ENCODE results near the gene TMEM132D.
"Not testable (repeated sequence)": the region's sequence is repeated elsewhere in the genome, so short reads cannot be mapped to it uniquely, and the experiment has no call there.

Gene TMEM132D

DNA sequence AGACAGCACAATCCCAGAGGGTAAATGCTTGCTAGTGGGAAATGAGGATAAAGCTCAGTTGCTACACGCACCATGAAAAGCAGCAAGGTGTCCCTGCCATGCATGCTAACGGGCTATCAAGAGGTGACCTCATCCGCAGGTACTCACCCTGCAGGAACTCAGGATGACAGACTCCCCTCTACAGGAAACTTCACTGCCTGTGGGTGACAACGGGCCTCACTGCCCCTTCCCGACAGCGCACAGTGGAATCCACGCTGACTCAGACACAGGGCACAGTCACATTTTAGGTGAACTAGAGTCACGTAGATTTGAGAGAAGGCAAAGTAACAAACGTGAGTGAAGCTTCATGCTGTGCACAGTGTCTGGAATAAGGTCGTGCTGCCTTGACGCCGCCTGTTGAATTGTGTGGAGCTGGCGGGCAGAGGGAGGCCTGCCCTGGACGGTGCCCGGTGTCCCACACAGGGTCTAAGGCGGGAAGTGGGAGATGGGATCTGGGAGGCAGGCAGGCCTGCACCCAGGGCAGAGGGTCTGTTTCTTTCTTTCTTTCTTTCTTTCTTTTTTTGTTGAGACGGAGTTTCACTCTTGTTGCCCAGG is 331.8 kb downstream of the TMEM132D start:
- no peak for DNase-seq

DNA sequence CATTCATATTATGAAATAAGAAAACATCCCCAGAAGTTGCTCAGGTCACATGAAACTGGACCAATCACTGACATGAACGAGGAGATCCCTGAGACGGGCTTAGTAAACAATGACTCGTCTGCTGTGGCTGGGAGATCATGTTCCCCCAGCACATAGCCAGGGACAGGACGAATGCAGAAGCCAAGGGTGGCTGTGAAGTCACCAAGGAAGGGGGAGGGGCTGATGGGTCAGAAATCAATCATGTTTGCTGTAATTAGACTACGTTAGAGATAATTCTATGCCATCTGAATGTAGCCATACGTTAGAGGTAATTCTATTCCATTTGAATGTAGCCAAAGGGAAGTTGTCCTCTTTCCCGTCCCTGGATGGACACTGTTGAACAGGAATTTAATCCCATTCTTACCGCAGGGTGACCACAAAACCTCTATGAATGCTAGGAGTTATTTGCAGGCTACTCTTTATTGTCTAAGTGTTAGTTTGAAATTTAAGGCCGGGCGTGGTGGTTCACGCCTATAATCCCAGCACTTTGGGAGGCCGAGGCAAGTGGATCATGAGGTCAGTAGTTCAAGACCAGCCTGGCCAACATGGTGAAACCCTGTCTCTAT is 332.9 kb downstream of the TMEM132D start:
- no peak for DNase-seq

DNA sequence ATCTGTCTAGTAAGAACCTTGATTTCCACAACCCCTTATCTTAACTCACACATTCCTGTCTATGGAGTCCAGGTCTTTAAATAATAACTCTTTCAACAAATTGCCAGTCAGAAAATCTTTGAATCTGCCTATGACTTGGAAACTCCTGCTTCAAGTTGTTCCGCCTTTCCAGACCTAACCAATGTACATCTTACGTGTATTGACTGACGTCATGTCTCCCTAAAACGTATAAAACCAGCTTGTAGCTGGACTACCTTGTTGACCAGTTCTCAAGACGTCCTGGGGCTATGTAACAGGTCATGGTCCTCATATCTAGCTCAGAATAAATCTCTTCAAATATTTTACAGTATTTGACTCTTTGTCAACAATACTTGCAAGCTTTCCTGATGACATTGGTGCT is 337.0 kb downstream of the TMEM132D start:
- no peak for DNase-seq

DNA sequence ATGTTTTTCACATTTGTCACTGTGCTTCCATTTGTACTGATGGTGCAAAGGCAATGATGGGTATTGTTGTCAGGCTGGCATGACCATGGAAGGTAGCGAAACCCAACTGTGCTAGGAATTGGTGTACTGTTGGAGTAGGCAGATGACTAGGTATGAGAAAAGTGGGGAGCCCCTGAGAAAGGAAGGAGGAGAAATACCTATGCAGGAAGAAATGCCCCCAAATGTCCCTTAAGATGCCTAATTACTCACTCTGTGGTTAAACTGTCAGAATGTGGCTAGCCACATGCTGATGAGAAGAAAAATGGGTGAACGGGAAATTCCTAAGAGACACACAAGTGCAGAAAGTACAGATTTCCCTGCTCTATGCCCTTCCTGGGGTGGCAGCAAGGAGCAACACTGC is 339.1 kb downstream of the TMEM132D start:
- peak in 1 of 5 experiments; percentile 34 for DNase-seq

DNA sequence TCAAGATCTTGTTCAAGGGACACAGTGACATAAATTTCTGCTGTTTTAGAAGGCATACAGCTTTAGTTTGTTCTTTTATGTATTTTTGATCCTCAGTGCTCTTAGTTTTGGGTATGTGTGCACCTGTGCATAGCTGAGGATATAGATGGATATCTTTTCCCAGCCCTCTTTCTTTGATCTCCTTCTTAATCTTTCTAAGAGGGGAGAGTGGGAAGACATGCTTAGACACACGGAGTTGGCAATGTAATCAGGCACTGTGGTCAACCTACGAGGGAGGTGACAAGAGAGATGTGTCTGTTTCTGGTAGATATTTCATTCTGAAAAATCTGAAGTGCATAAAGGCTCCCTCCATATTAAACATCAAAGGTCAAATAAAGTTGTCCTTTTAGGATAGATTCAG is 340.6 kb downstream of the TMEM132D start:
- DNase-seq: no peak

DNA sequence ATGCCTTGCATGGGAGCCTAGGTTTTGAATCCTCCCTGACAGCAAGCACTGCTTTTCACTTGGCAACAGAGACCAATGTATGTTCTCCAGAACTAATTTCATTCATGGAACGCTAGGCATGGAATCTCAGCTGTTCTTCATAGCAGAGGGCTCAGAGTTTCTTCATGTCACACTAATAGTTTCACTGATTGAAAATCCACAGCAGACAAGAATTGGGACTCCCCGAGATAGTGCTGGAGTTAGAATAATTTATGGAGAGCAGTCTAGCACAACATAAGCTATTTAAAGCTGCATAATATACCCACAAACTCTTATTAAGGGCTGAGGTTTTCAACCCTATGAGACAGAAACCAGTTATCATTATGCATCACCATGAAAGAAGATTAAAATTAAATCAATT is 342.5 kb downstream of the TMEM132D start:
- no peak for DNase-seq

DNA sequence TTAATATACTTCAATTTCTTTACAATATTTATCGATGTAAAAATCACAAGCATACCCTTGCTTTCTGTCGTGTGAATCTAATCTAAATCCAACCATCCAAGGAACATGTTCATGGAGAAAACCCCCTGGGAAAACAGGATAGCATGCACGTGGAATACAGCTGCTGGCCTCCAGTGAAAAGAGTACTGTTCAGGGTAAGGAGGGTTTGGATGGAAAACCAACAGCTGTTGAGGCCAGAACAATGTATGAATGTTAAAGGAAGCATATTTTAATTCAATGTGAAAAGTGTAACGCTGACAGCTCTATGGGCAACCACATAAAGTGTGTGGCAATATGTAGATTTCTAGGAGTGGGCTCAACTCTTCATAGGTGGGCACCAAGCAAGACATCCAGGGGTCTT is 344.0 kb downstream of the TMEM132D start:
- DNase-seq: no peak

DNA sequence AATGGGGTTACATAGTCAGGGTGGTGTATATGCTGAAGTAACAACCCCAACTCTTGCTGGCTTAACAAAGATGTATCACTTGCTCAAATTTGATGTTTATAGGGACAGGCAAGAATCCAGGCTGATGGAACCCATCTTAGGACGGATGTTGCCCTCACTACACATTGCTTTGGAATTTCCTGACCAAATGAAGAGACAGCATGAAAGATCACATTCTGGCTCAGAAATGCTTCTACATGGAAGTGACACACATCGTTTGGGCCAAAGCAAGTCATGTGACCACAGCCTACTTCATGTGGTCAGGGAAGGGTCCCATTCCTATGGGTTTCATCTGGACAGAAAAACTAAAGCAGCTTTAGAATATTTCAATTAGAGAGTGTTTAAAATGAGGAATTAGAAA is 345.8 kb downstream of the TMEM132D start:
- DNase-seq: no peak

DNA sequence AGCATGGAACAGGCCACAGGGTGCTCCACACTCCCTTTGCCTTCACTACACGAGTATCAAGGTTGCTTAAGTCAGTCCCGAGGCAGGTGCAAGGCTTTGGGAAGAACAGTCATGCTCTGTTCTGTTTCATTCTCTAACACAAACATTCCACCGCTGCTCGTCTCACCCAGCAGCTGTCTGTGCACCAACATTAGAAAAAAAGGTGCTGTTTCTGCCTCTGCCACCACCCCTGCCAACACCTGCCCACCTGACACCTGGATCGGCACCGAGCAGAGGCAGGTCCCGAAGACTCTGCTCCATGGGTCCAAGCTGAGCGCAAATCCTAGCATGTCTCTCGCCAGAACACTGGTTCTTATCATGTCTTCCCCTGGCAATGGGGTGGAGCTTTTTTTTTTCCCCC is 347.7 kb downstream of the TMEM132D start:
- no peak for DNase-seq

DNA sequence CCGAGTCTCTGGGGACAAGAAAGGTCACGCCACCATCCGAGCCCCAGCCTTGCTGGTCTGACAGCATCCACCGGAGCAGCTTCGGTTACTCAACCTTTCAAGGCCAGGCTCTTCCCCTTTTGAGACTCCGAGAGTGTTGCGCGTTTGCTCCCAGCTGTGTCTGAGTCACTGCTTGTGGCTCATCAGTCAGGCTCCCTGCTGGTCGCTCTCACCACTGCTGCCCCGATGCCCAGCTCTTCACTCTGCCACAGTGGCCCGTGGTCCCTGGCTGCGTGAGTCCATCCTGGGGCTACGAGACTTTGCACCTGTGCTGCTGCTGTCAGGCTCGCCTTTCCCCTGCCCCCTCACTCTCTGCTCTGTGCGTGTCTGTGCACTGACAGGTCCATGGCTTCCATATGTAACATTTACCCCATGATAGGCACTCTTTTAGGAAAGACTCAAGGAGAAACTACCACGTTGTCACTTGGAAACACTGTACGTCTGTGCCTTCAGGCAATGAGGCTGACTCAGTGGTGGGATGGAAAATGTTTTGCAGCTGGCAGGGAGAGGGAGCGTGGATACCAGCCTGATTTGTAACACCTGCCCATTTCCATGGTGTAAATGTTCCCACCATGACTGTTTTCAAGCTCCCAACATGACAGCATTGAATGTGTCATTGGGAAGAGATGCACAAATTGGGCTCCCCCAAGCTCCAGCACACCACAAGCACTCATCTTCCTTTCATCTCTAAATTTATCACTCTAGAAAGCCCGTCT is 350.7 kb downstream of the TMEM132D start:
- DNase-seq: no peak

DNA sequence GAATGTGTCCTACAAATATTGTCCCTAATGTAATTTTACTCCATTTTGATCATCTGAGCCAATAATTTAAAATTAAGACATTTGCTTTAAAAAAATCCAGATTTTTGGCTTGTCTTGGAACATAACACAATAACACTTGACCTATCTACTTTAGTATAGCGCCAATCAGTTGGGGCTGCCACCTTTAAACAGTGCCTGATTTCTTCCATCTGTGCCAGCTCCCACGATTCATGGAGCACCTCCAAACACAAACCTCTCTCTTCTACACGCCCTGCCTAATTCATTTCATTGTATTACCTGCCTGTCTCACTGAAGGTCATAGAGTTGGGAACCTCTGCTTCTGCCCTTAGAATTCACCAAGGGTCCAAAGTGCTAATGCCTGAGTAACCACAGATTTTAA is 352.4 kb downstream of the TMEM132D start:
- no peak for DNase-seq

DNA sequence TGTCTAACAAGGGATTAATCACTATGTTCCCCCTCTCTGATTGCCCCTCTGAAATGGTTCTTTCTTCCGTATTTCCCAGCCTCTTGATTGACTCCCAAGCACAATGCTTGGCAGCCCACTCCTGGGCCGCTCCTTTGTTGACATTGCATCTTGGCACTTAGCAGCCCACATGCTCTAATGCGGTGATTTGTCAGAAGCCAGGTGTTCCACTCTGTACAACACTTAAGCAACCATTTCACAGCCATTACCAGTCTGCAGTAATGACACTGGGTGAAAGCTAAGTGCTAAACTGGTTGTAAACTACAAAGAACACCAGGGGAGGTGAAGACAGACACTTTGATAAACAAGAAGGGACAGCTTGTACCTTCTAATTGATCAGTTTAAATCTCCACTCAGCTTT is 353.5 kb downstream of the TMEM132D start:
- DNase-seq: no peak

DNA sequence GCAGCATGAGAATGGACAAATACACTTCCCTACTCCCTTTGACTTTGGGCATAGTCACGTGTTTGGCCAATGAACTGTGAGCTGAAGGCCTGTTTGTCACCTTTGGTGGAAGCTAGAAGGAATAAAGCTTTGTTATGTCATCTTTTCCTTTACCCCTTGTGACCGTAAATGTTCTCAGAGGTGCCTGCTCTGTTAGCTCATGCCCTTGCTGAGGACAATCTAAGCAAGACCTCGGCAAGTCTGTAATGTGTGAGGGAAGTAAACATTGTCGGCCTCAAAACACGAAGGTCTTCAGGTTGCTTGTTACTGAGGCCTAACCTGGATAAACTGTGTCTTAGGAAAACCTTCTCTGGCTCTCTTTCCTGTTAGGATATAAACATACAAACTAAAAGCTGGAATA is 354.2 kb downstream of the TMEM132D start:
- no peak for DNase-seq

DNA sequence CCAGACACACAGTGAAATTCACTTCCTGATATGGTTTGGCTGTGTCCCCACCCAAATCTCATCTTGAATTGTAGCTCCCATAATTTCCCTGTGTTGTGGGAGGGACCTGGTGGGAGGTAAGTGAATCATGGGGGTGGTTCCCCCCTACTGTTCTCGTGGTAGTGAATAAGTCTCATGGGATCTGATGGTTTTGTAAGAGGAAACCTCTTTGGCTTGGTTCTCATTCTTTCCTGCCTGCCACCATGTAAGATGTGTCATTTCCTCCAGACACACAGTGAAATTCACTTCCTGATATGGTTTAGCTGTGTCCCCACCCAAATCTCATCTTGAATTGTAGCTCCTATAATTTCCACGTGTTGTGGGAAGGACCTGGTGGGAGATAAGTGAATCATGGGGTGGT is 354.8 kb downstream of the TMEM132D start:
- not testable (repeated sequence) for DNase-seq

DNA sequence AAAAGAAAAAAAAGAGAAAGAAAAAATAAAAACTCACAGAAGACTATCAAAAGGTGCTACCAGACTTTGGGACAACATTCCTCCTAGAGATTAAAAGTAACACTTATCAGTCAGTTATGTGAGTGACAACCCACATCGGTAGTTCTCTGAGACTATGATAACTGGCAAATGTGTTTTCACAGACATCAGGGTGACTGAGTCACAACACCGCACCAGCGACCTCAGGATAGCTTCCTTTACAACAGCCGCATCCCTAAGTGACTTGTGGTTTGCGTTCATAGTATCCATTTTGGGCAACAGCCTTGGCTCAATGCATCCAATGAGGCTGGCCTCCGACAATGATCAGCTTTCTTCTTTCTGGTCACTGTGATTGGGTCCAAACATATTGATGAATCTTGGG is 359.1 kb downstream of the TMEM132D start:
- DNase-seq: no peak

DNA sequence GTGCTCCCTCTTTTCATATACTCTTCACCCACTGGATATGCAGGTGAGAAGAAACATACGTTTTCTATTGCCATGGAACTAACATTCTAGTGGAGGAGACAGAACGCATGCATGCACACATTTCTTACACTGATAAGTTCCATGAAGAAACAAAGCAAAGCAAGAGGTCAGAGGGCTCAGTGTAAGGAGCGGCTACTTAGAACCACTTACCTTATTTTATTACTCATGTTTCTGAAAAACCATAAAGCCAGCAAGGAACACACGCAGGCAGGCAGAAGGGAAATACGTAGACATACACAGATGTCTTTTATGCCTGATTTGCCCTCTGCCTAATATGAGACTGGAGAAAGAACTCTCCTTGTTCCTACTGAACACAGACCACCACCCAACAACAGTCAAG is 362.9 kb downstream of the TMEM132D start:
- DNase-seq: no peak

DNA sequence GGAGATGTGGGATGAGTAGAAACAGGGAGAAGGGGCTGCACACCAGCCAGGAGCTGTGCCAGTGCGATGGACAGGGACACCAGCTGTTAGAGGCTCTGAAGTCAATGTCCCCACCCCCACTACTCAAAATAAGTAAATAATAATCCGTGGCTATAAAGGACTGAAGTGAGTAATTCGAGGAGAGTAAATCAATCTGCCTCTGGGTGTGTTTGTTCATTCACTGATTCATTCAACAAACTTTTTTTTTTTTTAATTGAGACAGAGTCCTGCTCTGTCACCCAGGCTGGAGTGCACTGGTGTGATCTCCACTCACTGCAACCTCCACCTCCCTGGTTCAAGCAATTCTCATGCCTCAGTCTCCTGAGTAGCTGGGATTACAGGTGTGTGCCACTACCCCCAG is 363.6 kb downstream of the TMEM132D start:
- DNase-seq: no peak

DNA sequence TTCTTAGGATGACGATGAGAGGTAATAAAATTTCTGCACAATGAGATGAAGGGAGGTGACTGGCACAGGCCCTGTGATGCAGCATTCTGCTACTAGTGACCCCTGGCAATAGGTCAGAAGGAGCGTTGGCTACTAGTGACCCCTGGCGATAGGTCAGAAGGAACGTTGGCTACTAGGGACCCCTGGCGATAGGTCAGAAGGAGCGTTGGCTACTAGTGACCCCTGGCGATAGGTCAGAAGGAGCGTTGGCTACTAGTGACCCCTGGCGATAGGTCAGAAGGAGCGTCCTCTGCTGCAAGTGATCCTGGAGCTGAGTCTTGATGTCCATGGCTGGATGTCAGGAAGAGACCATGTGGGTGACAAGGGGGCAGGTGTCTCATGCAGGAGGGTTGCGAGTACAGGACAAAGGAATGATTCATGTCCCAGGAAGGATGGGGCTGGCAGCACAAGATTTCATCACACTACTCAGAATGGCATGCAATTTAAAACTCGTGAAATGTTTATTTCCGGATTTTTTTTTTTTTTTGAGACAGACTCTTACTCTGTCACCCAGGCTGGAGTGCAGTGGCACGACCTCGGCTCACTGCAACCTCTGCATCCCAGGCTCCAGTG is 365.0 kb downstream of the TMEM132D start:
- DNase-seq: not testable (repeated sequence)

DNA sequence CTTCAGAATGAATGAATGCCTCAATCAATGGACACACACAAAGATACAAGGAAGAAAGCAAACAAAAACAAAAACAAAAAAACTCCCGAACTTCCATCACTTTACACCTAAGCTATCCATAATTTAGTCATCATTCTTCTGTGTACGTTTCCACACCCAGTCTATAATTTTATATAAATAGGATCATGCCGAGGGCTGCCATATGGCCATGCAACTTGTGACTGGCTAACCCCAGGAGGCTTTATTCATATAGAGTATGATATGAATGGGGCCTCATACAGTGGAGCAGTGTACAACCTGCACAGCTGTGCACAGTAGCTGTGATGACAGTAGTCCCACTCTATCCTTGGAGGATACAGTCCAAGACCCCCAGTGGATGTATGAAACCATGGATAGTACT is 365.7 kb downstream of the TMEM132D start:
- DNase-seq: no peak

DNA sequence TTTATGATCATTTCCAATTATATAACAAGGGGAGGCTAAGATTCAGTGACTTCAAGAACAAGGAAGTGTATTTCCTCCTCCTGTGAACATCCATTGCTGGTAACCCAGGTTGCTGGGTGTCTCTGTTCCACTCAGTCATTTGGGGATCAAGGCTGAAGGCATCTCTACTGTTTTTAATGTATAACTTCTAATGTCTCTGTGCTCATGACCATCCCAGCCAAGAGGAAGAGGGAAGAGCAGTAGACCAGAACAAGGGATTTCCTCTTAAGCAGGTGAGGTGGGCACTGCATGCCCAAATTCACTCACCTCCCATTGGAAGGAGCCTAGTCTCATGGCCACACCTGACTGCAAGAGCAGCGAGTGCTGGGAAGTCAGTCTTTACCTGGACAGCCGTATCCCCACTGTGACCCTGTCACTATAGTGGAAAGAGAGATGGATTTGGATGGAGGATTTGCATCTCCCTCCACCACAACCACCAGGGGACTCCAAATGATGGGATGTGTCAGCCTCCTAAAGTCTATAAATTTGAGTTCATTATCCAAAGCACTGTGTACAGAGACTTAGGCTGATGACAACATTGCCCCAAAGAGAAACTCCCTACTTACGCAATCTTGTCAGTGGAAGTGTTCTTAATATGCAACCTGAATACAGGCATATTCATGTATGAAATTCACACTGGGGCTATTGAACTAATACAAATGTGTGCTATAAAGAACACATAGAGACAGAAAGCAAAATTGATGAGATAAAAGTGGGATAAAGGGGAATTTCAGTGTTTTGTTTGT is 368.7 kb downstream of the TMEM132D start:
- DNase-seq: no peak

DNA sequence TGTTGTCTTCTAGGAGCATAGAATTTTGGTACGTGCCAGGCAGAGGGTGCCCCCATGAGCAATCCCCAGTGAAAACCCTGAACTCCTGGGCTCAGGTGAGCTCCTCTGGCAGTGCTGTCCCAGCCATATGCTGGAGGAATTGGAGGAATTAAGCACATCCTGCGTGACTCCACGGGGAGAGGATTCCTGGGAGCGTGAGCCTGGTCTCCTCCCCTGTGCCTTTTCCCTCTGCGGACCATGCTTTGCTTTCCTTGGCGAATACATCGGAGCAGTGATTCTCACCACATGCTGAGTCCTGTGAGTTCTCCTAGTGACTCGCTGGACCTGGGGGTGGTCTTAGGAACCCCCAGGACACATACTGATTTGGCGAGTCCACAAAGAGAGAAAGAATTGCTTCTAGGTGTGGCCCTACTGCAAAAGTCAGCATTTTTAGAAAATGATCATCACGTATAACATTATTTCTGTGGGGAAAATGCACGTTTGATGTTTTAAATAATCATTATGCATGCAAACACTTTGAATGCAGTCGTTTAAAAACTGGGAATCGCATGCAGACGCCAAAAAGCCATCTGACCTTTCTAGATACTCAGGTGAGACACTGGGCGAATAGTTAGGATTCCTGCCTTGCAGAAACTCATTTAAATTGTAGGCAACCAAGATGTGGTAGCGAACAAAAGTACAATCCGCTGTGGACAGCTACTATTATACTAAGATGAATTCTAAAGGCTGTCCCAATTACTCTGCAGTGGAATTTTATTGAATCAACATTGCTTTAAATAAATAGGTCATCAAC is 370.9 kb downstream of the TMEM132D start:
- no peak for DNase-seq

DNA sequence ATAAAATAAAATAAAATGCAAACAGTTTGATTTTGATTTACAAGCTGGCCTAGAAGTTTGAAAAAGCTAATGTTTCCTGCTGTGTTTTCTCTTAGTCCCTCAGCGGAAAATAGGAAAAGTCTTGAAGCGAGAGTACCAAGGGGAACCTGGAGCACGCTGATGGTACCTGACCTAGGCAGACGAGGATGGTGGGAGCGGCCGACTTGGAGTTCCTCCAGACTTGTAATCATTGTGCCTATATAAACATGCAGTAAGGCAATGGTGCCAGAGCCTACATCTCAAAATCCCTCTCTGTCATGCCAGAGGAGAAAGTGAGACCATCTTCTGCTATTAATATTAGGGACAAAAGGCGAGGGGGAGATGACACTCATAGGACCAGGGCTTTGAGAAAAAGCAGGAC is 371.7 kb downstream of the TMEM132D start:
- DNase-seq: no peak

All from T-helper 2 cell (primary cell).